ENCODE measurements around the gene GLRA1. TPM values are rescaled to one million over a fixed set of nuclear protein-coding genes. Genes with fewer than 3 reads are reported as not detected.

GLRA1 gene
- total RNA-seq, 2 experiments from 2014 or later = not detected

GRCh38 chr5:151870820-151871219 is 53.8 kb downstream of the GLRA1 start:
- no peak for ATAC-seq
- Mint-ChIP-seq H3K4me3 (no peak overlapping the region), H3K4me1 (ENCODE audit: low read depth) (peaks cover 4% of the 10 kb centered on the region), H3K27ac (no peak overlapping the region), H3K27me3 (no peaks in the 10 kb centered on the region), H3K9me3 (no peaks in the 10 kb centered on the region), H3K36me3 (ENCODE audit: low read depth) (no peaks in the 10 kb centered on the region)
- POLR2A ChIA-PET = no interaction called here
- no peak for TF ChIP-seq CTCF (IDR thresholded peaks at IDR 0.05)
- DNase-seq = no peak
- CTCF ChIA-PET = no interaction called here
- intact Hi-C loops (cut with micrococcal nuclease) = no loop called here

GRCh38 chr5:151870271-151870670 is 54.4 kb downstream of the GLRA1 start:
- TF ChIP-seq CTCF (IDR thresholded peaks at IDR 0.05) = no peak
- no peak for ATAC-seq
- Mint-ChIP-seq H3K4me1 (ENCODE audit: low read depth) (peaks cover 4% of the 10 kb centered on the region), H3K27me3 (no peaks in the 10 kb centered on the region), H3K4me3 (no peak overlapping the region), H3K9me3 (no peaks in the 10 kb centered on the region), H3K27ac (no peak overlapping the region), H3K36me3 (ENCODE audit: low read depth) (no peaks in the 10 kb centered on the region)
- ChIA-PET CTCF (no interaction called here), POLR2A (no interaction called here)
- no peak for DNase-seq
- intact Hi-C loops (cut with micrococcal nuclease) = no loop called here

GRCh38 chr5:151869843-151870242 is 54.8 kb downstream of the GLRA1 start:
- no peak for TF ChIP-seq CTCF (IDR thresholded peaks at IDR 0.05)

GRCh38 chr5:151868451-151868850 is 56.2 kb downstream of the GLRA1 start:
- Mint-ChIP-seq H3K9me3 (no peaks in the 10 kb centered on the region), H3K4me1 (ENCODE audit: low read depth) (peaks cover 4% of the 10 kb centered on the region), H3K36me3 (ENCODE audit: low read depth) (no peaks in the 10 kb centered on the region), H3K4me3 (no peak overlapping the region), H3K27ac (no peak overlapping the region), H3K27me3 (no peaks in the 10 kb centered on the region)
- POLR2A ChIA-PET = no interaction called here
- no peak for TF ChIP-seq CTCF (IDR thresholded peaks at IDR 0.05)
- peak; percentile 41 for DNase-seq
- intact Hi-C loops (cut with micrococcal nuclease) = no loop called here
- CTCF ChIA-PET = no interaction called here
- ATAC-seq = peak; percentile 86

More at GRCh38 chr5:151869843-151870242, 54.8 kb downstream of the GLRA1 start:
- H3K4me1 Mint-ChIP-seq (ENCODE audit: low read depth) = peaks cover 4% of the 10 kb centered on the region
- H3K27ac Mint-ChIP-seq = no peak overlapping the region
- H3K9me3 Mint-ChIP-seq = no peaks in the 10 kb centered on the region
- H3K27me3 Mint-ChIP-seq = no peaks in the 10 kb centered on the region
- no peak for DNase-seq
- ATAC-seq = no peak
- CTCF ChIA-PET = no interaction called here
- H3K36me3 Mint-ChIP-seq (ENCODE audit: low read depth) = no peaks in the 10 kb centered on the region
- intact Hi-C loops (cut with micrococcal nuclease) = no loop called here
- POLR2A ChIA-PET = no interaction called here
- no peak overlapping the region for H3K4me3 Mint-ChIP-seq

- H3K36me3 Mint-ChIP-seq (ENCODE audit: low read depth) = no peaks in the 10 kb centered on the region
- intact Hi-C loops (cut with micrococcal nuclease) = no loop called here
These were observed 60.4 kb downstream of the GLRA1 start for GRCh38 chr5:151864061-151864748.

More at GRCh38 chr5:151864061-151864748, 60.4 kb downstream of the GLRA1 start:
- ChIA-PET CTCF (interaction anchor here (0.6 kb wide), 1 partner anchor 278 kb away, joined by 3 read pairs; no protein-coding TSS in a partner anchor), POLR2A (no interaction called here)
- Mint-ChIP-seq H3K9me3 (no peaks in the 10 kb centered on the region), H3K4me3 (no peak overlapping the region), H3K27ac (no peak overlapping the region), H3K27me3 (no peaks in the 10 kb centered on the region), H3K4me1 (ENCODE audit: low read depth) (peaks cover 4% of the 10 kb centered on the region)
- no peak for TF ChIP-seq CTCF (IDR thresholded peaks at IDR 0.05)
- ATAC-seq = no peak
- no peak for DNase-seq

Measured in activated CD8-positive, alpha-beta T cell treated with anti-CD3 and anti-CD28 coated beads for 36 hours (primary cell).